Measurements from ENCODE around the gene PEX5. TPM values are rescaled to one million over a fixed set of nuclear protein-coding genes. Genes with fewer than 3 reads are reported as not detected.
A peak's percentile ranks its signal among the peaks of the same experiment; 100 is the strongest.

The PEX5 gene
- total RNA-seq (2022) (42.2 and 49.4 TPM in 2 replicates), Bru-seq, nascent RNA (percentile 67 among the genes with signal in this experiment), BruChase-seq, experiment 1, labeled RNA remaining after a 6-hour chase (percentile 77 among the genes with signal in this experiment), BruChase-seq, experiment 2, labeled RNA remaining after a 2-hour chase (percentile 70 among the genes with signal in this experiment)
- long read RNA-seq, partial matches to known transcripts = 0 of 8 reads
- long read RNA-seq, other reads (novel, unspliced or antisense) = 6 of 8 reads

DNA sequence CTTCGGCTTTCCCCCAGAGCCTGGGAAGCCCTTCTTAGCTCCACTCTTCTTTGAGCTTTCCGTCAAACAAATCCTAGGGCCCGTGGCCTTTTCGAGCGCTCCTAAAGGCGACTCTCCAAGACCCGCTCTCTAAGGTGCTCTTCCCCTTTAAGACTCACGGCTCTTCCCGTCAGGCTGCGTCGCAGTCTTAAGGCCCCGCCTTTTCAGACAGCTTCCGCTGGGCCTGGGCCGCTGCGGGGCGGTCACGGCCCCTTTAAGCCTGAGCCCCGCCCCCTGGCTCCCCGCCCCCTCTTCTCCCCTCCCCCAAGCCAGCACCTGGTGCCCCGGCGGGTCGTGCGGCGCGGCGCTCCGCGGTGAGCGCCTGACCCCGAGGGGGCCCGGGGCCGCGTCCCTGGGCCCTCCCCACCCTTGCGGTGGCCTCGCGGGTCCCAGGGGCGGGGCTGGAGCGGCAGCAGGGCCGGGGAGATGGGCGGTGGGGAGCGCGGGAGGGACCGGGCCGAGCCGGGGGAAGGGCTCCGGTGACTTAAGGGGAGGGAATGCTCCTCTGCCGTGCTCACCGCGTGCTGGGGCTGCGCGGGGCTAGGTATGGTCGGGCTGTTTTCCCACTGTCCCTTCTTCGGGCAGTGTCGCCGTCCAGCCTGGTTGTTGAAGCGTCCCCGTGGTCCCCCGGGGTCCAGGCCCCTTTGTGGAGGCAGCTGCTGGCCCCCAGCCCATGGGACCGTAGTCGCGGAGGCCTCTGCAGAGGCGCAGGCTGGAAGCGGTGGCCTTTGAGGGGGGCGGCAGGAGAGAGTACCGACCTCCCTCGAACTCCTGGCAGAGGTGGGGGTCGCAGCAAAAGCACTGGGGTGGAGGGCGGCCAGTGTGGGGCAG lies at the start of gene PEX5:
TSS of gene PEX5 (plus strand) at position 289 of the 870 bp plus-strand sequence. CDS start 692 bp downstream, outside the sequence.
- peaks cover 40% of the 10 kb centered on the region for H3K36me3 Mint-ChIP-seq (ENCODE audit: insufficient read depth, unreplicated experiment)
- no TSS peak for BruUV-seq (replicated peaks)
- TF ChIP-seq, protein P1, sequence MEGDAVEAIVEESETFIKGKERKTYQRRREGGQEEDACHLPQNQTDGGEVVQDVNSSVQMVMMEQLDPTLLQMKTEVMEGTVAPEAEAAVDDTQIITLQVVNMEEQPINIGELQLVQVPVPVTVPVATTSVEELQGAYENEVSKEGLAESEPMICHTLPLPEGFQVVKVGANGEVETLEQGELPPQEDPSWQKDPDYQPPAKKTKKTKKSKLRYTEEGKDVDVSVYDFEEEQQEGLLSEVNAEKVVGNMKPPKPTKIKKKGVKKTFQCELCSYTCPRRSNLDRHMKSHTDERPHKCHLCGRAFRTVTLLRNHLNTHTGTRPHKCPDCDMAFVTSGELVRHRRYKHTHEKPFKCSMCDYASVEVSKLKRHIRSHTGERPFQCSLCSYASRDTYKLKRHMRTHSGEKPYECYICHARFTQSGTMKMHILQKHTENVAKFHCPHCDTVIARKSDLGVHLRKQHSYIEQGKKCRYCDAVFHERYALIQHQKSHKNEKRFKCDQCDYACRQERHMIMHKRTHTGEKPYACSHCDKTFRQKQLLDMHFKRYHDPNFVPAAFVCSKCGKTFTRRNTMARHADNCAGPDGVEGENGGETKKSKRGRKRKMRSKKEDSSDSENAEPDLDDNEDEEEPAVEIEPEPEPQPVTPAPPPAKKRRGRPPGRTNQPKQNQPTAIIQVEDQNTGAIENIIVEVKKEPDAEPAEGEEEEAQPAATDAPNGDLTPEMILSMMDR (IDR thresholded peaks at IDR 0.05; ENCODE audit: unreplicated experiment) = no peak
- ChIA-PET CTCF (interaction anchor here (0.6 to 5.7 kb wide), 19 partner anchors 9 to 450 kb away, joined by 3 to 102 read pairs (median 4); partner anchors contain the start of genes C1RL and C1S), POLR2A (interaction anchor here (0.5 to 2.1 kb wide), 7 partner anchors 12 to 309 kb away, joined by 3 to 11 read pairs (median 4); no protein-coding TSS in a partner anchor)
- H3K27ac Mint-ChIP-seq (ENCODE audit: low read depth, unreplicated experiment) = peak within 1 kb of the TSS; percentile 98
- H3K27me3 Mint-ChIP-seq (ENCODE audit: insufficient read depth, unreplicated experiment) = no peaks in the 10 kb centered on the region
- peaks cover 31% of the 10 kb centered on the region for H3K4me1 Mint-ChIP-seq (ENCODE audit: insufficient read depth, unreplicated experiment)
- intact Hi-C loops (cut with micrococcal nuclease) = loop anchor here (2.0 kb wide), 1 partner anchor 27 kb away; no protein-coding TSS in a partner anchor
- peak; percentile 95 for DNase-seq (ENCODE audit: unreplicated experiment)
- peak within 1 kb of the TSS; percentile 93 for H3K4me3 Mint-ChIP-seq (ENCODE audit: unreplicated experiment)
- H3K9me3 Mint-ChIP-seq (ENCODE audit: unreplicated experiment) = no peaks in the 10 kb centered on the region

DNA sequence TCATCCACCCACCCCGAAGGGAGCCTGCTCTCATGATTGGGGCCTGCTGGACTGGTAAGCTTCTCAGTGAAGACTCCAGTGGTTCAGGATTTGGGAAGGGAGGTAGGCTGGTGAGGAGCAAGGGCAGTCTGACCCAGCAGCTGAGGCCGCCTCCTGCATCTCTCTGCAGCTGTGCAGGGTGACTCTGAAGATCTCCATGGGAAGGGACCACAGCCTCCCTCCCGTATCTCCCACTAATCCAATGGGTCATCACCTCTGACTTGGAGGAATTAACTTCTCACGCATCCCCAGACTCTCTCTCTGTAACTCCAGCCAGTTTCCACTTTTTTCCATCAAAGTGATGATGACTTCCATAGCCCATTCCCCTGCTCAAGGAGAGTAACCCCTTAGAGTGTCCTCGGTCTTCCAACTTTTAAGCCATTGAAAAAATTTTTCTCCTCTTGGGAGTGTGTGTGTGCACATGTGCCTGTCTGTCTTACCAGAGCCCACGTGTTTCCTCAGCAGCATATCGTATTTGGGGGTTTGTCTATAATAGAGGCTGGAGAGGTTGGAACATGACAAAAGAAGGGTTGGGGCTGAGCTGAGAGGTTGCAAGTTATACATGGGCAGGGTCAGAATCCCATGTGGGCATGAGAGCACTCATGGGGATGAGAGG lies 48.0 kb upstream of the PEX5 start:
- ChIA-PET CTCF (interaction anchor here (0.6 to 8.4 kb wide), 21 partner anchors 13 to 1575 kb away, joined by 3 to 106 read pairs (median 4); partner anchors contain the start of gene PEX5), POLR2A (no interaction called here)
- H3K9me3 Mint-ChIP-seq (ENCODE audit: unreplicated experiment) = no peaks in the 10 kb centered on the region
- no peak overlapping the region for H3K27ac Mint-ChIP-seq (ENCODE audit: low read depth, unreplicated experiment)
- DNase-seq (ENCODE audit: unreplicated experiment) = no peak
- no peak overlapping the region for H3K4me3 Mint-ChIP-seq (ENCODE audit: unreplicated experiment)
- TF ChIP-seq, protein P1 (IDR thresholded peaks at IDR 0.05; ENCODE audit: unreplicated experiment) = no peak
- BruUV-seq (replicated peaks) = no TSS peak
- no peaks in the 10 kb centered on the region for H3K4me1 Mint-ChIP-seq (ENCODE audit: insufficient read depth, unreplicated experiment)
- H3K27me3 Mint-ChIP-seq (ENCODE audit: insufficient read depth, unreplicated experiment) = no peaks in the 10 kb centered on the region
- intact Hi-C loops (cut with micrococcal nuclease) = loop anchor here (1.0 to 5.0 kb wide), 3 partner anchors 47 to 497 kb away; no protein-coding TSS in a partner anchor
- H3K36me3 Mint-ChIP-seq (ENCODE audit: insufficient read depth, unreplicated experiment) = peaks cover 40% of the 10 kb centered on the region

DNA sequence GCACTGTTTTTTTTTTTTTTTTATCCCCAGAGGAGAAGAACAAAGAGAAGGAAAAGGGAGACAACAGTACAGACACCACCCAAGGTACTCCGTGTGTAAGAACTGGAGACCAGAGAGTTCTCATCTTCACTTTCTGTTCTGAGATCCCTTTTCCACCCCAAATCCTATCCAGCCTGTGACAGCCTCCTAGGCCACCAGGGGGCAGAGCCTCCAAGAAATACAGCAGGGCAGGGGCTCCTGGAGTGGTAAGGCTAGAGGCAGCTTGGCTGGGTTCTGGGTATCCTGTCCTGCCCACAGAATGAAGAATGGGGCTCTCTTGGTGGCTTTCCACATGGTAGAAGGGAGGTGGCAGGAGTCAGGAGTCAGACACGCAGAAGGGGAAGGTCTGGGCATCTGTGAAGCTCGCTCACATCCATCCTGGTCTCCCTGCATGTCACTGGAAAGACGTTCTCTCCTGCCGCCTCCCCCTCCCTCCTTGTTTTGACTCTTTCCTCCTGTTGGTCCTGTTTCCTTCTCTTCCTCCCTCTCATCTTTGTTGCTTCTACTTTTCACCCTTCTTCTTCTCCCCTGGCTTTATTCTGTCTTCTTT lies 47.3 kb upstream of the PEX5 start:
- no peaks in the 10 kb centered on the region for H3K4me1 Mint-ChIP-seq (ENCODE audit: insufficient read depth, unreplicated experiment)
- no peaks in the 10 kb centered on the region for H3K27me3 Mint-ChIP-seq (ENCODE audit: insufficient read depth, unreplicated experiment)
- H3K9me3 Mint-ChIP-seq (ENCODE audit: unreplicated experiment) = no peaks in the 10 kb centered on the region
- intact Hi-C loops (cut with micrococcal nuclease) = loop anchor here (1.0 to 5.0 kb wide), 3 partner anchors 46 to 496 kb away; no protein-coding TSS in a partner anchor
- no peak overlapping the region for H3K4me3 Mint-ChIP-seq (ENCODE audit: unreplicated experiment)
- DNase-seq (ENCODE audit: unreplicated experiment) = peak; percentile 70
- H3K27ac Mint-ChIP-seq (ENCODE audit: low read depth, unreplicated experiment) = no peak overlapping the region
- peaks cover 45% of the 10 kb centered on the region for H3K36me3 Mint-ChIP-seq (ENCODE audit: insufficient read depth, unreplicated experiment)
- ChIA-PET CTCF (interaction anchor here (0.6 to 8.4 kb wide), 17 partner anchors 12 to 1575 kb away, joined by 3 to 106 read pairs (median 4); partner anchors contain the start of gene PEX5), POLR2A (no interaction called here)
- no TSS peak for BruUV-seq (replicated peaks)
- TF ChIP-seq, protein P1 (IDR thresholded peaks at IDR 0.05; ENCODE audit: unreplicated experiment) = peak; percentile 45

Data from MCF 10A (cell line).